IPS DF 4.7 (cell line): ENCODE data around the gene ASB13.
"Not testable (repeated sequence)": the region's sequence is repeated elsewhere in the genome, so short reads cannot be mapped to it uniquely, and the experiment has no call there.

Experiments
- DNase-seq: peaks from one replicate; pipeline ENCODE4 v3.0.0-alpha.2; 2013; ENCODE audit warnings: low spot score; ENCODE audit errors: extremely low read depth

The ASB13 gene

GRCh38 chr10:5624701-5625100 lies 41.7 kb downstream of the ASB13 start:
- no peak for DNase-seq

GRCh38 chr10:5623081-5623748 lies 43.2 kb downstream of the ASB13 start:
- DNase-seq, result peak; percentile 51

GRCh38 chr10:5622186-5622960 lies 44.0 kb downstream of the ASB13 start:
- DNase-seq, result no peak

- DNase-seq, result not testable (repeated sequence)
These were observed 45.0 kb downstream of the ASB13 start for GRCh38 chr10:5621371-5621770.

- no peak for DNase-seq
These were observed 45.4 kb downstream of the ASB13 start for GRCh38 chr10:5620966-5621365.

GRCh38 chr10:5620223-5620721 lies 46.1 kb downstream of the ASB13 start:
- no peak for DNase-seq

- no peak for DNase-seq
These were observed 46.8 kb downstream of the ASB13 start for GRCh38 chr10:5619362-5620211.

- no peak for DNase-seq
These were observed 47.6 kb downstream of the ASB13 start for GRCh38 chr10:5618829-5619228.

GRCh38 chr10:5618042-5618441 lies 48.4 kb downstream of the ASB13 start:
- no peak for DNase-seq

GRCh38 chr10:5617521-5617920 lies 48.9 kb downstream of the ASB13 start:
- DNase-seq, result no peak

- DNase-seq, result no peak
These were observed 49.6 kb downstream of the ASB13 start for GRCh38 chr10:5616836-5617235.

- DNase-seq, result no peak
These were observed 50.3 kb downstream of the ASB13 start for GRCh38 chr10:5616046-5616445.

- DNase-seq, result no peak
These were observed 51.1 kb downstream of the ASB13 start for GRCh38 chr10:5615316-5615715.

GRCh38 chr10:5614155-5614721 lies 52.2 kb downstream of the ASB13 start:
- no peak for DNase-seq

- DNase-seq, result no peak
These were observed 52.8 kb downstream of the ASB13 start for GRCh38 chr10:5613481-5614154.

GRCh38 chr10:5611899-5612680 lies 54.3 kb downstream of the ASB13 start:
- DNase-seq, result no peak

GRCh38 chr10:5609952-5610616 lies 56.3 kb downstream of the ASB13 start:
- DNase-seq, result no peak

GRCh38 chr10:5608608-5609220 lies 57.7 kb downstream of the ASB13 start:
- no peak for DNase-seq

- DNase-seq, result no peak
These were observed 58.8 kb downstream of the ASB13 start for GRCh38 chr10:5607594-5607993.
